ENCODE measurements around the gene SLC25A42.
"Not testable (repeated sequence)": the region's sequence is repeated elsewhere in the genome, so short reads cannot be mapped to it uniquely, and the experiment has no call there.

Gene SLC25A42

GRCh38 chr19:19135713-19136112 is 71.9 kb downstream of the SLC25A42 start:
- DNase-seq: not testable (repeated sequence)

GRCh38 chr19:19137556-19138108 is 73.8 kb downstream of the SLC25A42 start:
- DNase-seq: no peak

GRCh38 chr19:19138109-19138981 is 74.6 kb downstream of the SLC25A42 start, which contains the start of gene TMEM161A:
TSS of gene TMEM161A (minus strand) at chr19:19138478. CDS start at chr19:19138428, 50 bp downstream.
- DNase-seq: peak; percentile 47 to 95 (median 91)

DNA sequence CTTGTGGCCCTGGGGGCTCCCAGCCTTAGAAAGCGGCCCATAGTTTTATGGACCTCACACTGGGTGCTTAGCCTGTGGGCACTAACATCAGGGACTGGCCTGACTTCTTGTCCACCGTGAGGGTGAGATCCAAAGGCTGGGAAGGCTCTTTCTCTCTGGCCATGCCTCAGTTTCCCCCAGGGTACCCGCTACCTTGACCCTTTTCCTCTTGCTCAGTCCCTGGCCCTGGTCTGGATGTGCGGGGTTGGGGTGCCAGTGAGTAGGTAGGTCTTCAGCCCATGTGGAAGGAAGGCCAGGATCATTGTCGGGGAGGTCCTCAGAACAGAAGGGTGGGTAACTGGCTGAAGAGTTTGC is 76.1 kb downstream of the SLC25A42 start:
- DNase-seq: no peak

DNA sequence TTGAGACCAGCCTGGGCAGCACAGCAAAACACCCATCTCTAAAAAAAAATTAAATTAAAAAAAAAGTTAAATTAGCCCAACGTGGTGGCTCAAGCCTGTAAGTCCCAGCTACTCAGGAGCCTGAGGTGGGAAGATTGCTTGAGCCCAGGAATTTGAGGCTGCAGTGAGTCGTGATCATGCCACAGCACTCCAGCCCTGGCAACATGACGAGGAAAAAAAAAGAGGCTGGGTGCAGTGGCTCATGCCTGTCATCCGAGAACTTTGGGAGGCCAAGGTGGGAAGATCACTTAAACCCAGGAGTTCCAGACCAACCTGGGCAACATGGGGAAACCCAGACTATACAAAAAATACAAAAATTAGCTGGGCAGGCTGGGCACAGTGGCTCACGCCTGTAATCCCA is 76.7 kb downstream of the SLC25A42 start:
- no peak for DNase-seq

DNA sequence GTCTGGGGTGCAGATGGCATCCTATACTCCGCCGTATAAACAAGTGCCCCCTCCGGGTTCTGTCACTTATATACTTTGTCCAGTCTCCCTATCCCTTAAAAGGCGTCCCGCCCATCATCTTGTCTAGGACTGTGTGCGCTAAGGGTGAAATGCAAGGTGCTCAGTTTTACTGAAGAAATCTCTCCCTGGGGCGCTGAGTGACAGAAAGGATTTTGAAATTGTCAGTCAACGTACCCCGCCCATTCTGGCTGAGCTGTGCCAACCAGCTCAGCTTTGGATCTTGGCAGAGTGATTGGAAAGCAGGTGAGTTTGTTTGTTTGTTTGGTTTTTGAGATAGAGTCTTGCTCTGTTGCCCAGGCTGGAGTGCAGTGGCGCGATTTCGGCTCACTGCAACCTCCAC is 78.6 kb downstream of the SLC25A42 start:
- no peak for DNase-seq

GRCh38 chr19:19145281-19145680 is 81.5 kb downstream of the SLC25A42 start:
- no peak for DNase-seq

DNA sequence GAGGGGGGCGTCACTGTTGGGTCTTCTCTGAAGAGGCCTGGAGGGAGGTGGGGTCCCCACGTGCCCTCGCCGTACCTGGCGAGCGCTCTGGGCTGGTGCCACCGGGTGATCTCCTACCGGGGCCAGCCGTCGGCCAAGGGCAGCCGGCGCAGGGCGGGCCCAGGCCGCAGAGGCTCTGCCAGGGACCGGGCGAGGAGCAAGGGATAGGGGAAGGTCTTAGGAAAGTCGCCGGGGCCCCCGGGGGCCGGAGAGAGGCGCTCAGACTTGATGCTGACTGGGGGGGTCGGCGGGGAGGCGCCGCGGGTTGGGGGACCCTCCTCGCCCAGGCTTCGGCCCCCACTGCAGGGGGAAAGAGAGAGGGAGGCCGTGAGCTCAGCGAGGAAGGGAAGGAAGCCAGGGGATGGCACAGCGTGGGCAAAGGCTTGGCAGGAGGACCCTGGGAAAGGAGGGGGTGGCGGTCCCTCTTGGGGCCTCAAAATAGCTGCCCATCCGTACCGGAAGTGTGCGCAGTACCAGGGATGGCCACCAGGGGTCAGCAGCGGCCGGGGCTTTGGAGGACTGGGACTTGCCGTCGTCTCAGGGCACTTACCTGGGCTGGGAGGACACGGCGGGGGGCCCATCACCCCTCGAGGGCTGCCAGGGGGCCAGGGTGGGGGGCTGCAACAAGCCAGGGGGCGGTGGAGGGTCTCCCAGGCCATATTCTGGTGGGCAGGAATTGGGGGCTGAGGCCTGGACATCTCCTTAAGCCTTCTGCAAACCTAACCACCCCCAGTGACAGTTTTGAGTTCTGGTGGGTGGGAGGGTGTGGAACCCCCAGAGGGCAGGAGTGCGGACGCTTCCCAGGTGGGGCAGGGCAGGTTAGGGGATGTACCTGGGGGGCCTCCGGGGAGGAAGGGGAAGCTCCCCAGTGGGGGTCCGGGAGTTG is 82.2 kb downstream of the SLC25A42 start:
- peak in 11 of 14 donors; percentile 1 to 70 (median 22) for DNase-seq

- DNase-seq: no peak
Observed at GRCh38 chr19:19146865-19147264, 83.1 kb downstream of the SLC25A42 start.

DNA sequence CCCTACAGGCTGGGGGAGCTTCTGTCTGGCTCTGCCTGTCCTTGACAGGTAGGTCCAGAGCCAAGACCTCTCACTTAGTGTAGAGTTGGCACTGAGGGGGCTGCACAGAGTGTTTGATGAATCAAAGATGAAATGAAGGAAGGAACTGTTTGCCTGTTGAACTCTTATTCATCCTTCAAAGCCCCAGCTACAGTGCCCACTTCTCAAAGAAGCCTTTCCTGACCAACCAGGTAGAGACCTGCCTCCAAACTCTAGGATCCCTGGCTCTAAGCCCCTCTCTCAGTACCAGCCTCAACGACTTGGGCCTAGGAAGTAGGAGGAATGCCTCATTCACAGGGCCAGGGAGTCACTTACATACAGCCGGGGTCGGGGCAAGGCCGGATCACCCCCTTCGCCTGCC is 83.5 kb downstream of the SLC25A42 start:
- no peak for DNase-seq

GRCh38 chr19:19148504-19148903 is 84.7 kb downstream of the SLC25A42 start:
- not testable (repeated sequence) for DNase-seq

DNA sequence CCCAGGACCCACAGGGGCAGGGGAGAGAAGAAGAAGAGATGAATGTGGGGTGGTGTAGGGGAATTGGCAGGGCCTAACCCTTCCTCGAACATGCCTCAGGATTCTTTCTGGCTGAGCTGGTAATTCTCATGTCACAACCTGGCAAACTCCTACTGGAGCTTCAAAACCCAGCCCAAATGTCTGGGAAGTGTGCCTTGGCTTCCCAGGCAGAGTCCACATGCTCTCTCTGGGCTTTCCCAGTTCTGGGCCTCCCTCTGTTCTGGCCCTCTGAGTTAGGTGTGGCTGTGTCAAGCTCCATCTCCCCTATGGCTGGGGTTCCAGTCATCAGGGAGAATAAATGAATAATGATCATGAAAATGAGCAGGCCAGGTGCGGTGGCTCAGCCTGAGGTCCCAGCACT is 85.6 kb downstream of the SLC25A42 start:
- DNase-seq: no peak

- DNase-seq: no peak
Observed at GRCh38 chr19:19151418-19151817, 87.6 kb downstream of the SLC25A42 start.

DNA sequence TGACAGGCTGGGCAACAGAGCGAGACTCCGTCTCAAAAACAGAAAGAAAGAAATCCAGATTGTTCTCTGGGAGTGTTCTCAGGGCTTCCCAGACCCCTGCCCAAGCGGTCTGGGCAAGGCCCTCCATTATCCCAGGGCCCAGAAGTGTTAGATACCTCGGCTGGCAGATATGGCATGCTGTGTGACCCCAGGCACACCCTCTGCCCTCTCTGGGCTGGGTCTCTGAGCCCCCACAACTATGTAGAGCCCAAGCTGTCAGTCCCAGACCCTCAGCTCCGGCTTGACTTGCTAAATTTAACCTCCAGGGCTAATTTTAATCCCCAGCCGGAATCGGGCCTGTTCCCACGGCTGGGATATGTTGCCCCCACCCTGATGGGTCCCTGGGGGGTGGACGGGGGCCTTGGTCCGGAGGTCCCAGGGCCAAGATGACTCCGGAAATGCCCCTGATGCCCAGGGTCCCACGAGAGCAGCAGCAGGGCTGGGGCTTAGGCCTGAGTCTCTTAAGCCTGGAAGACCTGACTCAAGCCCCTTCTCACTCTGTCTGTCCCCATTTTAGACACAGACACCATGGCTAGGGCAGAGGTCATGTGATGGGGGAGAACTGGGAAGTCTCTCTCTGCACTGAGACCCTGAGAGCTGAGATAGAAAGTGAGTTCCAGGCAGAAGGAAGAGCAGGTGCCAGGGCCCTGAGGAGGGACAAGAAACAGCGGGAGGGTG is 89.0 kb downstream of the SLC25A42 start:
- DNase-seq: no peak

- no peak for DNase-seq
Observed at GRCh38 chr19:19154768-19155494, 91.1 kb downstream of the SLC25A42 start.

GRCh38 chr19:19155495-19156219 is 91.9 kb downstream of the SLC25A42 start:
- no peak for DNase-seq

DNA sequence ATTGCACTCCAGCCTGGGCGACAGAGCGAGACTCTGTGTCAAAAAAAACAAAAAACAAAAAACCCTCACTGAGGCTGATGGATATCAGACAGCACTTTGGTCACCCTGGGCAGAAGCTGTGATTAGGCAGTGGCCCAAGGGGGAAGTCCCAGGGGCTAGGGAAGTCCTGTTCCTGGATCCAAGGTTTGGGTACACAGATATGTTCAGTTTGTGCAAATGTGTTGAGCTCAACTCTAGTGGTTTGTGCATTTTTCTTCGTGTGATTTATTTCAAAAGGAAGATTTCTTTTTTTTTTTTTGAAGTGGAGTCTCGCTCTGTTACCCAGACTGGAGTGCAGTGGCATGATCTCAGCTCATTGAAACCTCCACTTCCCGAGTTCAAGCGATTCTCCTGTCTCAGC is 94.0 kb downstream of the SLC25A42 start:
- DNase-seq: no peak

GRCh38 chr19:19159534-19159933 is 95.7 kb downstream of the SLC25A42 start:
- DNase-seq: no peak

GRCh38 chr19:19160461-19161035 is 96.8 kb downstream of the SLC25A42 start:
- DNase-seq: no peak

DNA sequence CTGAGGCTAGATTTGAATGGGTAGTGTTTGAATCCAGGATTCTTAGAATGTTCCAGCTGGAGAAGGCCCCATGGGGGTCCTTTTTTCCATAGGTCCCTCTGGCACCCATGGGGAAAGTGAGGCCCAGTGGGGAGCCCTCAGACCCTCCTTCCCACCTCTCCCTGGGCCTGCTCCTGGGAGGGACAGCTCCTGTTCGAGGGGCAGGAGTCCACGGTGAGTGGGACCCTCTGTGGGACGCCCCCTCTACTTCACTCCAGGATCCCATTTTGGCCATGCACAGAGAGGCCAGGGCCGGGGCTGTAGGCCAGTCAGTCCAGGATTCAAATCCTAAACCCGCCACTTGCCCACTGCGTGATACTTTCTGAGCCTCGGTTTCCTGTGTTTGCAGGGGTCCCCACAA is 98.7 kb downstream of the SLC25A42 start:
- no peak for DNase-seq
